ENCODE measurements around the gene SSC5D.

SSC5D gene

DNA sequence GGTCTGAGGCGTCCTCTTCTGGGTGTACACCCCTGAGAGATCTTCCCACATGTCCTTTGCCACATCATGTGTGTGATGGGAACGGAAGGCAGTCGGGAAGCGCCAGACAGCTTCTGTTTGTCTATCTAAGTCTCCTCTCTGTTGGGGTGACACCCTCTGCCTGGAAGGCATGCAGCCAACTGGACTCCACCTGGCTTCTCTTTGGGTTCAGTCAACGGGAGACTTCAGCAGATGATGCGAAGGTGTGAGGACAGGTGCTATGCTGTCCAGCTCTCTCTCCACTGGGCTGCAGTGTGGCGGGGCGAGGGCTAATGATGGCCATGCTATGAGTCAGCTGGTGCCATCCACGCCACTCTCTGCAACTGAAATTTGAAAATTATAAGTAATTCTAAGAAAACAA, 71.4 kb downstream of the SSC5D start:
- no peak for DNase-seq (ENCODE audit: low read depth)

DNA sequence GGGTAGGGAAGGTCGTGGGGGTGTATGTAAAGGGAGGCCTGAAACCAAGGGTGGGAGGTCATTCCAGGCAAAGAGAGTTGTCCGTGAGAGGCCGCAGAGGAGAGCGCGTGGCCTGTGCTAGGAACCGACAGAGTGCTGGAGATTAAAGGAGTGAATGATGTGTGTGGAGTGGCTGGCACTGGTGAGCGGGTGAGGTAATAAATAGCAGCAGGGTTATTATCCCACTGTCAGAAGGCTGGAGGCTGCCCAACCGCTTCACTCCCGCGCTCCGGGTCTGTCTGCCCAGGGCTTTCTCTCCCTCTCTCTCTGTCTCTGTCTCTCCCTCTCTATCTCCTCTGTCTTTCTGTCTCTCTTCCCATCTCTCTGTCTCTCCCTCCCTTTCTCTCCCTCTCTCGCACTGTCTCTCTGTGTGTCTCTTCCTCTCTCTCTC, 75.0 kb downstream of the SSC5D start:
- no peak for DNase-seq (ENCODE audit: low read depth)

DNA sequence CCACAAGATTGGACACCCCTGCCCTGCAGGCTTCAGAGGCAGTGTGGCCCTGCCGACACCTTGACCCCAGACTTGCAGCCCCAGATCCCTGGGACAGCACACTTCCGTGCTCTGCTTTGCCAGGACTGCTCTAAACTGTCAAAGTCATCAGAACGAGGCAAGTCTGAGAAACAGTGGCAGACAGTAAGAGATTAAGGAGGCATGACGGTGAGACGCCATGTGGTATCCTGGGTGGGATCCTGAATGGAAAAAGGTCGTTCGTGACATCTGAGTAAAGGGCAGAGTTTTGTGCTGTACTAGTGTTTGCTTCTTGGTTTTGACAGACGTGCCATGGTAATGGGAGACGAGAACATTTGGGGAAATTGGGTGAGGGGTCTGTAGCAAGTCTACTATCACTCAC, 78.6 kb downstream of the SSC5D start:
- DNase-seq (ENCODE audit: low read depth) = no peak

DNA sequence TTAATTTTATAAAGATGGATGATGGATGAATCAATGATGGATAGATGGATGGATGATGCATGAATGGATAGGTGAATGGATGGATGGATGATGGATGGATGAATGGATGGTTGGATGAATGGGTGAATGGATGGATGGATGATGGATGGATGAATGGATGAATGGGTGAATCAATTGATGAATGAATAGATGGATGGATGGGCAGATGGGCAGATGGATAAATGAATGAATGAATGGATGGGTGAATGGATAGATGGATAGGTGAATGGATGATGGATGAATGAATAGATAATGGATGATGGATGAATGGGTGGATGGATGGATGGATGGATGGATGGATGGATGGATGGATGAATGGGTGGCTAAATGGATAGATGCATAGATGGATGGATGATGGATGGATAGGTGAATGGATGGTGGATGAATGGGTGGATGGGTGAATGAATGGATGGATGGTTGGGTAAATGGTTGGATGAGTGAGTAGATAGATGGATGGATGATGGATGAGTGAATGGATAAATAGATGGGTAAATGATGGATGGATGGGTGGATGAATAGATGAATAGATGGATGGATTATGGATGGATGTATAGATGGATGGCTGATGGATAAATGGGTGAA, 79.6 kb downstream of the SSC5D start:
- DNase-seq (ENCODE audit: low read depth) = no peak

All from stimulated activated CD8-positive, alpha-beta memory T cell treated with anti-CD3 and anti-CD28 coated beads, Interleukin-12 subunit alpha, Interleukin-12 subunit beta, amount 100 ng/mL, for 1 hour (primary cell).